DOHH2 (cell line): Measurements from ENCODE around the gene ETV6.

Source experiments
- H3F3A ChIP-seq: fragments of 200-600 bp; sonication (generic), shearing (Covaris generic); 2 replicates; pipeline ENCODE4 v1.6.0; 2016; ENCODE audit warnings: antibody characterized with exemption, mild to moderate bottlenecking; ENCODE audit not compliant: control insufficient read depth, insufficient read depth
- H3K27ac ChIP-seq: fragments of 200-600 bp; sonication (generic); 2 replicates; pipeline ENCODE4 v1.5.1; 2014; ENCODE audit warnings: low read depth, mild to moderate bottlenecking, low read length, moderate library complexity
- H3K27me3 ChIP-seq: fragments of 200-600 bp; sonication (generic); 2 replicates; pipeline ENCODE4 v1.6.1; 2014; ENCODE audit warnings: mild to moderate bottlenecking, low read length, mixed read lengths; ENCODE audit not compliant: control insufficient read depth
- H3K36me3 ChIP-seq: fragments of 200-600 bp; sonication (generic); 2 replicates; pipeline ENCODE4 v1.6.1; 2014; ENCODE audit warnings: mild to moderate bottlenecking, low read length, moderate library complexity, mixed read lengths; ENCODE audit not compliant: control insufficient read depth
- H3K4me1 ChIP-seq: fragments of 200-600 bp; sonication (generic); 2 replicates; pipeline ENCODE4 v1.6.1; 2014; ENCODE audit warnings: mild to moderate bottlenecking, low read length, mixed read lengths; ENCODE audit not compliant: control insufficient read depth
- H3K4me2 ChIP-seq: fragments of 200-600 bp; sonication (generic); 2 replicates; pipeline ENCODE4 v1.6.0; 2014; ENCODE audit warnings: mild to moderate bottlenecking, low read length, moderate library complexity
- H3K4me3 ChIP-seq: fragments of 200-600 bp; sonication (generic); 2 replicates; pipeline ENCODE4 v1.5.1; 2014; ENCODE audit warnings: mild to moderate bottlenecking, low read length, mixed read lengths
- H3K79me2 ChIP-seq: fragments of 200-600 bp; sonication (generic); 2 replicates; pipeline ENCODE4 v1.6.1; 2014; ENCODE audit warnings: mild to moderate bottlenecking, low read length, mixed read lengths; ENCODE audit not compliant: control insufficient read depth
- H3K9me2 ChIP-seq: fragments of 200-600 bp; sonication (generic); replicated peaks from 2 replicates; pipeline ENCODE4 v1.6.1; 2014; ENCODE audit warnings: mild to moderate bottlenecking, low read length, mixed read lengths; ENCODE audit not compliant: control insufficient read depth
- H3K9me3 ChIP-seq: fragments of 200-600 bp; sonication (generic); 2 replicates; pipeline ENCODE4 v1.6.1; 2014; ENCODE audit warnings: antibody characterized with exemption, low read length, mixed read lengths; ENCODE audit not compliant: control insufficient read depth, insufficient read depth
- H4K20me1 ChIP-seq: fragments of 200-600 bp; sonication (generic); 2 replicates; pipeline ENCODE4 v1.6.0; 2014; ENCODE audit warnings: low read depth, mild to moderate bottlenecking, antibody characterized with exemption, low read length, moderate library complexity; ENCODE audit not compliant: control insufficient read depth, insufficient read depth
- CTCF ChIP-seq: fragments of 200-600 bp; sonication (generic); IDR thresholded peaks from one replicate; pipeline ENCODE4 v1.5.1; 2014; ENCODE audit warnings: antibody characterized with exemption, mild to moderate bottlenecking, low read depth, low read length; ENCODE audit not compliant: poor library complexity, severe bottlenecking
- EZH2phosphoT487 ChIP-seq: fragments of 200-600 bp; sonication (generic); IDR thresholded peaks from 2 replicates; pipeline ENCODE4 v1.6.1; 2017; ENCODE audit warnings: borderline replicate concordance, mild to moderate bottlenecking, antibody characterized with exemption, low read length, moderate library complexity, mixed read lengths

The ETV6 gene

GRCh38 chr12:11685716-11686115, 36.2 kb downstream of the ETV6 start:
- no peaks in the 10 kb centered on the region for H3K9me2 ChIP-seq
- no peaks in the 10 kb centered on the region for H3K9me3 ChIP-seq
- H3K36me3 ChIP-seq: no peaks in the 10 kb centered on the region
- H3K27me3 ChIP-seq: no peaks in the 10 kb centered on the region
- no peak overlapping the region for H3K27ac ChIP-seq
- no peak overlapping the region for H3K4me2 ChIP-seq
- no peak overlapping the region for H3K4me3 ChIP-seq
- H3K79me2 ChIP-seq: no peaks in the 10 kb centered on the region; the same call in 1 of the 2 replicates
- H4K20me1 ChIP-seq: no peaks in the 10 kb centered on the region
- TF ChIP-seq CTCF (no peak), EZH2phosphoT487 (no peak)
- no peaks in the 10 kb centered on the region for H3F3A ChIP-seq
- peaks cover 5% of the 10 kb centered on the region for H3K4me1 ChIP-seq

- no peaks in the 10 kb centered on the region for H3K9me2 ChIP-seq
- H3K27ac ChIP-seq: no peak overlapping the region
- peaks cover 5% of the 10 kb centered on the region for H3K4me1 ChIP-seq
- H3K27me3 ChIP-seq: no peaks in the 10 kb centered on the region
- no peaks in the 10 kb centered on the region; the same call in 1 of the 2 replicates for H3K79me2 ChIP-seq
- no peaks in the 10 kb centered on the region for H3K9me3 ChIP-seq
- H3K36me3 ChIP-seq: no peaks in the 10 kb centered on the region
- H3K4me2 ChIP-seq: no peak overlapping the region
- H3F3A ChIP-seq: no peaks in the 10 kb centered on the region
- TF ChIP-seq EZH2phosphoT487 (no peak), CTCF (no peak)
- no peak overlapping the region for H3K4me3 ChIP-seq
- H4K20me1 ChIP-seq: no peaks in the 10 kb centered on the region
Measured at GRCh38 chr12:11686120-11686519, 36.6 kb downstream of the ETV6 start.

- no peaks in the 10 kb centered on the region for H3K36me3 ChIP-seq
- no peak for TF ChIP-seq CTCF
- H3K4me3 ChIP-seq: no peak overlapping the region
- H3K9me3 ChIP-seq: no peaks in the 10 kb centered on the region
- peaks cover 5% of the 10 kb centered on the region for H3K4me1 ChIP-seq
- H3K27ac ChIP-seq: no peak overlapping the region
- no peak overlapping the region for H3K4me2 ChIP-seq
- H4K20me1 ChIP-seq: no peaks in the 10 kb centered on the region
- H3F3A ChIP-seq: no peaks in the 10 kb centered on the region
- H3K79me2 ChIP-seq: no peaks in the 10 kb centered on the region; the same call in 1 of the 2 replicates
- H3K27me3 ChIP-seq: no peaks in the 10 kb centered on the region
- no peaks in the 10 kb centered on the region for H3K9me2 ChIP-seq
Measured at GRCh38 chr12:11687528-11687927, 38.1 kb downstream of the ETV6 start.

GRCh38 chr12:11688379-11688778, 38.9 kb downstream of the ETV6 start:
- H3K4me2 ChIP-seq: no peak overlapping the region
- H3K4me3 ChIP-seq: no peak overlapping the region
- no peaks in the 10 kb centered on the region for H3K27me3 ChIP-seq
- H3K4me1 ChIP-seq: peaks cover 5% of the 10 kb centered on the region
- H3F3A ChIP-seq: no peaks in the 10 kb centered on the region
- no peaks in the 10 kb centered on the region for H3K9me2 ChIP-seq
- H4K20me1 ChIP-seq: no peaks in the 10 kb centered on the region
- TF ChIP-seq CTCF: no peak
- no peak overlapping the region for H3K27ac ChIP-seq
- no peaks in the 10 kb centered on the region for H3K79me2 ChIP-seq
- no peaks in the 10 kb centered on the region for H3K36me3 ChIP-seq
- H3K9me3 ChIP-seq: no peaks in the 10 kb centered on the region
